HG03460 (cell line): ENCODE results near the gene ZRANB2.
A peak's percentile ranks its signal among the peaks of the same experiment; 100 is the strongest.

Experiments
- ATAC-seq: cut with Tn5 transposase; IDR thresholded peaks from one replicate; pipeline ENCODE4 v1.9.1; 2021; ENCODE audit not compliant: unreplicated experiment

The ZRANB2 gene

GRCh38 chr1:71080739-71081696, at the start of gene ZRANB2:
ZRANB2 (minus strand) TSS chr1:71081035; CDS start chr1:71080995, 40 bp downstream.
- ATAC-seq: peak; percentile 99

GRCh38 chr1:71128060-71128459, 47.2 kb upstream of the ZRANB2 start:
- ATAC-seq: no peak

DNA sequence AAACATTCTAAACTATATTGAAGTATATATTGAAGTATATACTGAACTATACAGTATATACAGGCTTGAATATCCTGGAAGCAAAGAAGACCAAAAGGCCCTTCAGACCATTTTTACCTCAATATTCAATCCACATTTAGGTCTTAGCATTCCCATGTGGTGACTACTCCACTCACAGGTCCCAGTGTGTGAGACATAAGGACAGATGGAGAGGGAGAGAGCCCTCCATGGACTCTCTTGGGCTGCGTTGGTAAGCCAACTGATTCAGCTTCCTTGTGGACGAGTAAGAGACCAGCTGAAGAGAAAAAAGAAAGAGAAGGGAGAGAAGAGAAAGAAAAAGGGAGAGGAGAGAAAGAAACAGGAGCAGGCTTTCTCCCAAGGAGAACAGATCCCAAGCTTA, 37.3 kb upstream of the ZRANB2 start:
- no peak for ATAC-seq

GRCh38 chr1:71116729-71117128, 35.9 kb upstream of the ZRANB2 start:
- ATAC-seq: no peak

GRCh38 chr1:71106658-71107322, 26.0 kb upstream of the ZRANB2 start:
- ATAC-seq: no peak

DNA sequence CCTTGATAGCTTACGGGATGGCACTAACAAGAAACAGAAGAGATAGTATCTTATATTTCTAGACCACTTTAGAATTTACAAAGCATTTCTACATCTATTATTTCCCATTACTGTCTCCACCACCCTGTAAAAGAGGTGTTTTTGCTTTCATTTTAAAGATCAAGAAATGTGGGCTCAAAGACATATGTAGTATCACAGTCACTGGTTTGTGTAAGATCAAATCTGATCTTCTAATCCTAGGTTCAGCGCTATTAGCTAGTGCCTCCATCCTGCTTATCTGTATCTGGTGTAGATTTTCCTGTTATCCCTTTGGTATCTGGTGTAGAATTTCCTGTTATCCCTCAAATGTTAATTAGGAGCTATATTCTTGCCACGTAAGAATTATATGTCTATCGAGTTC, 23.6 kb upstream of the ZRANB2 start:
- ATAC-seq: no peak

DNA sequence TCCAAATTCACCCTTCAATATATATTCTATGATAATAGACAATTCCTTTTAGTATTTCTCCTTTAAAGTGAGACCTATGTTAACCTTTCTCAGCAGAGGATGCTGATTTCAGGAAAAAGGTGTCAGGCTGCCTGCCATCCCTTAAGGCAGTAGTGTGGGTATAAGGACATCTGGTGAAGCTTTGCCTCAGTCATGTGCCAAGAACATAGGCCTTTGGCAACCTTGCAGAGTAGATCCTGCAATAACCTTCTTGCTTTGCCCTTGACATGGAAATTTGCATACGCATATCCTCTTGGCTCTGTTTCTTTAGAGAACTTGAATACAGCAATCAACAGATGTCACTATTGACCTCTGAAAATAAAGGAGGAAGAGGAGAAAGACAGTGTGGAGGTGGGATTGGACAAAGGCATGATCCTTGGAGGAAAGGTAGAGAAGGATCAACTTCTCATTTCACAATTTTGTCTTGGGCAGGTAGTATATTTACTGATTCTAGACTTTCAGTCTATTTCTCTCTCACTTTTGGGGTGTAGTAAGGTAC, 21.1 kb upstream of the ZRANB2 start:
- ATAC-seq: no peak

DNA sequence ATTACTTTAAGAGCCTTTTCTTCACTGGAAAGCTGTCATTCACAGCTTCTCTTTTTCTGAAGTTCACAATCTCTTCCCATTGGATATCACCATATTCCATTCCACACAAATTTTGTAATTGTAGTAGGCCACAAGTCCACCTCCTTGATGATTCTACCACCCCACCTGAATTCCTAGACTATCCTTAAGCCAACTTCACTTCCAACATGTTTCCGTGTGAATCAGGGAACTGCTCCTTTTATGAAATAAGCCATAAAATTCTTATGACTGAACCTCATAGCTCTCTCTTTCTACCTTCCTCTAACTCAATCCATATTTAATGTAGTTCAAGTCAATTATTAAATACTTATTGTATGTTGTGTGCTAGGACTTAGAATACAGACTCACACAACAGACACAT, 16.6 kb upstream of the ZRANB2 start:
- ATAC-seq: no peak

DNA sequence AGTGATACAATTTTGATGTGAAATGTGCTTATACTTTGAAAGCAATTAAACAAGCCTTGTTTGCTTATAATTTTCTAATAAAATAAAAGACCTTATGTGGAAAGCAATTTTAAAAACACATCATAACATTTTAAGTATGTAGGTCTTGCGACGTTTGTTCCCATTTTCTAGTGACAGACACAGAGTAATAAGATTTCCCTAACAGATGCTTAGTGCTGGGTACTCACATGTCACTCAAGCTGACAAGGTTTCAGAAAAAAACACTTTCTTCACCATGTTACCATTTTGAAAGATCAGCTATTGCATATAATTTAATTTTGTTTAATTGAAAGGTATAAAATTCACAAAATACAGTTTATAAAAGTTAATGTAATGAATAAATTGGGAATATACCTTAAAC, 14.1 kb upstream of the ZRANB2 start:
- ATAC-seq: no peak

DNA sequence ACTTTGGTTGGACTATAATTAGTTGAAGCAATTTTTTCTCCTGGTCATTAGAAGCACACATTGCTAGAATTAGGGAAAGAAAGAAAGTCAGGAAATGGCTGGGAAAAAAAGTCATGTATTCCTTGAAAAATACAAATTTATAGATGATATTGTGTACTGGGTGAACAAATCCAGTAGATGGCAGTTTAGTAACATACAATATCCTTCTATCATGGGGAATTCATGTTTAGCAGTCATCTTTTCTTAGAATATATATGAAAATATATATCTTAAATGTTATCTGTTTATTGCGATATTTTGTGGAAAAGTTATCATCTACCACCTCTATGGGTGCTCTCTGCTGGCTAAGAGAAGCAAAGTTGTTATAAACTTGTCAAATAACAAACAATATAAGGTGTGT, 13.1 kb upstream of the ZRANB2 start:
- no peak for ATAC-seq

DNA sequence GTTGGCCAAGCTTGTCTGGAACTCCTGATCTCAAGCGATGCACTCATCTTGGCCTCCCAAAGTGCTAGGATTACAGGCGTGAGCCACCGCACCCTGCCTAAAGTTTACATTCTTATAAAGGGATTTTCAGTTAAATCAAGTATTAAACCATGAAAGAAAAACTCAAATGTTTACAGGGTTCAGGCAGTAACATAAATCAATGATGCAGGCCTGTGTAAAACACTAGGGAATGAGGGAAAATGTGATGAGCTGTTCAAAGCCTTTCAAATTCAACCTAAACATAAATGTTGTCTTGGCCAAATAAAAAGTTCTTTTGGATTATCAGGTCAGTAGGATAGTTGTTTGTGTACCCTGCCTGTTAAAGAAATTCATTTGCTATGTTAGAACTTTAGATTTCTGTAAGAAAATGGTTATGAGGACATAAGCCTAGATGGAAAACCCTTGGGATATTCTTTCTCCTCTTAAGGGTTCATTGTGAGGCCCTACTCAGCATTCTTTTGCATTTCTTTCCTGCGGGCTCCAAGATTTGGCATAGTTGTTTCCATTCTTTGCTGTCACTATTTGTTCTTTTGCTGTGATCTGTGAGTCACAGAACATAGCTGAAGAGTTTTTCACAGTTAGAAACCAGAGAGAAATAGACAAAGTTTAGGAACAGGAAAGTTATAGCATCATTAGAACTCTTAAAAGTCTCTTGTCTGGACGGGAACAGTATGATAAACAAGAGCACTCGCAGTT, 8.9 kb upstream of the ZRANB2 start:
- ATAC-seq: no peak

DNA sequence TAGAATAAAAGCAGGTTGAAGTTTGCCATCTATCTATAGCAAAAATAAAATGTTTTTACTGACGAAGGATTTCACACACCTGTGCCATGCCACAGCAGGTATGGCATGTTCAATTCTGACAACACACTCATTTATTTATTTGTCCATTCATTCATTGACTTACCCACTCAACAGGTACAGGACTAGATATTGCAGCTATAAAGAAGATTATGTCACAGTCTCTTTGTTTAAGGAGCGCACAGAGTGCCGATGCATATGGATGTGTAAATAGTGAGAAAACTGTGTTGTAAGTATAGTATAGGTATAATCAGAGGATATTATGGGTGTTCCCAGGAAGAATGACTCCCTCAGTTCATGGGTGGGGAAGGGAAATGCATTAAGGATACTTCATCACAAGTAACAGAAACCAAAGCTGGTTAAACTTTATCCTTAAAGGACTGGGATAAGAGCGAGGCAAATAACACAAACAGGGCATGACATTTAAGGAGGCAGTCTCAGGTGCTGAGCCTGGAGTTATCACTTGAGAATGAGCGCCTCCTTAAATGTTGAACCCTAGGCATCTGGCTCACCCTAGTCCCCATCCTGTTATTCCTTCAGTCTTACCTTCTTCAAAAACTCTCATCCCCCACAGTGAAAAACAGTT, 7.9 kb upstream of the ZRANB2 start:
- ATAC-seq: no peak

- no peak for ATAC-seq
Observed at GRCh38 chr1:71087713-71088112, 6.9 kb upstream of the ZRANB2 start.

DNA sequence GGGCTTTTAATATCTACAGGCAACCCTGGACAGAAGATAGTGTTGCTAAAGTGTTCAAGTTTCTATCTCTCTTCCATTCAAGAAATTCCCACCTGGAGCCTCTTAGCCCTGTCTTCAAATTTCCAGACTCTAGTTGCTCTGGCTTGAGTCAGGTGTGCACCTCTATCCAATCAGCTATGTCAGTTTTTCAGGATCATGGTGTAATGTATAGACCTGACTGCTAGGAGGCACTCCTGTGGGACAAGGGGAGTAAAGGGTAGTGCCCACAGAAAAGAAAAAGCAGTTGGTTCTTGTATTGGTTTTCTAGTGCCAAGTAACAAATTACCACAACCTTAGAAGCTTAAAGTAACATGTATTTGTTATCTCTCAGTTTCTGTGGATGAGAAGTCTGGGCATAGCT, 6.2 kb upstream of the ZRANB2 start:
- no peak for ATAC-seq

DNA sequence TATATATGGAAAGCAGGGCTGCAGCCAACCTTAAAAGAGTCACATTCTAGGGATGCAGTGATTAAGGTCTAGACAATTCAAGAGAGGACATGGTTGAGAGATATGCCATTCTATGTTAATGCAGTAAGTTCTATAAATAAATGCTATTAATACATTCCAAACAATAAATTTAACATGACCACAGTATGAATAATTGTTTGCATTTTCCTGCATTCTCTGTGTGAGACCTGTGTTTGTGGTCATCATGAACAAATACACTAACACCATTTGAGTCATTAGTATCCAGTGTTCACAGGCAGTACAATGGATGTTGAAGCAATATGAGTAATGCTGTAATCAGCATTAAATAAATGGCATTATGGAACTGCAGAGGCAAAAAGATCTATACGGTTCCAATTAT, 5.5 kb upstream of the ZRANB2 start:
- ATAC-seq: no peak

DNA sequence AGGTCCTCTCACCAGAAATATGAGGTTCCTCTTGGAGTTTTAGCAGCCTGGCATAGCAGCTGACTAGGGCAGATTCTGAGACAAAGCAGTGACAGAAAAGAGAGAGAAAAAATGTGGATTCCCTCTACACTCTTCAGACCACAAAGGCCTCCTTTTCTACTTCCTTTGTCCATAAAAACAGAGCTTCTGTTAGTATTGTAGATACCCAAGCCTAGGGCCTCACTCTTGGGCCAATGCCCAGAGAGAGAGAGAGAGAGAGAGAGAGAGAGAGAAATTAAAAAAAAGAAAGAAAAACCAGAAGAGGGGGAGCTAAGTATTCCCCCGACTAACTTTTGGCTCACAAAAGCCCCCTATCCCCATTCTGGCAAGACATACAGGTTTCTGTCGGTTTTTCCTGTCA, 2.4 kb upstream of the ZRANB2 start:
- ATAC-seq: no peak

- no peak for ATAC-seq
Observed at GRCh38 chr1:71081697-71082080, 854 bp upstream of the ZRANB2 start.

DNA sequence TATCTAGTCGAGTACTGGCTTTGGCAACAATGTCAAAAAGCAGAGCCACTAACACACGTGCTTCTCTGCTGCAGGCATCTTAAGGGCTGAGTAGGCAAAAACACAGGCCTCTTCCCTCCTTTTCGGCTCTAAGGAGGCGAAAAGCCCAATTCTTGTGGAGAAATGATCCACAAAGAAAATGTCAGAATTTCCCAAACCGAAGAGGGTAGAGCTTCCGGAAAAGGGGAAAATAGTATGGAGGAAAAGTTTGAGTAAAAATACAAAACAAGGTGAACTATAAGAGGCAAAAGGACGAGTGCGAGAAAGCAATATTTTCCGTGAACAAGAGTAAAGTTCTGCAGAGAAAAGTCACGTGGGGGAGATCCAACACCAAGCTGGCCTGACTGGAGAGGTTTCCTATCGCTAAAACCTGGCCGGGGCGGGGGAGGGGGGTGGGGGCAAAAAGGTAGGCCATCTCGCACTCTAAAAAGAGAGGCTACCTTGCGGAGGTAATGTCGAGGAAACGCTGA, 551 bp downstream of the ZRANB2 start:
- ATAC-seq: peak; percentile 10

GRCh38 chr1:71074681-71075080, 6.2 kb downstream of the ZRANB2 start:
- ATAC-seq: no peak

- no peak for ATAC-seq
Observed at GRCh38 chr1:71072273-71072672, 8.6 kb downstream of the ZRANB2 start.

DNA sequence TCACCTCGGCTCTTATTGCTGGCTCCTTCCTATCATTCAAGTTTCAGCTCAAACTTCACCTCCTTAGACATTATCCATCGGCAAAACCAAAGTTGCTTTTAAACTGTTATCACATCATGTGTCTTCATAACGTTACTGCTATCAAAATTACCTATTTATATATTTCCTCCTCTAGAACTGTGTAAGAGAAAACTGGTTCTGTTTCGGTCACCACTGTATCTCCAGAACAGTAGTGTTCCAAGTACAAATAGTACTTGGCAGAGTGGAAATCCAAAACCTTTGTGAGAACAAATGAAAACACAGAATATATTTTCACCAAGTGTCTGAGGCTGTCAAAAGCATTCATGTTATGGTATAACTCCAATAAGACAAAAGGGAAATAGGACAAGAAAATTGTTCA, 9.1 kb downstream of the ZRANB2 start:
- ATAC-seq: no peak
